Jurkat, Clone E6-1 (cell line): ENCODE results near the gene CAMK1D.

Source experiments
- DNase-seq: peaks from one replicate; pipeline ENCODE4 v3.0.0-alpha.2; 2011; ENCODE audit warnings: low read depth, low spot score
- H3K4me3 ChIP-seq: 2 replicates; pipeline ENCODE4 v1.5.1; 2011; ENCODE audit warnings: mild to moderate bottlenecking, low read length, control low read depth, moderate library complexity

Gene CAMK1D

DNA sequence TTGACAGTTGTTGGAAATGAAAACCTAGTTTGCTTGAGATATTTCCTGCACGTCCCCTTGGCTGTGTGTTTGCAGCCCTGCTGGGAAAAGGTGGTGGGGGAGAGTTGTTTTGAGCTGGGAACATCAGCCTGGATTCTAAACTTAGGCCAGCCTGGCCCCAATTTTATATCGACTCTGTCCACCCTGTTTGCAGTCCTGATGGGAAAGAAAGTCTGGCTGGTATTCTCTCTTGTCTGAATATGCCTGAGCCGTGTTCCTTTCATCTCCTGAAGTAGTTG is 473.5 kb downstream of the CAMK1D start:
- DNase-seq, result no peak
- no peak overlapping the region for H3K4me3 ChIP-seq

DNA sequence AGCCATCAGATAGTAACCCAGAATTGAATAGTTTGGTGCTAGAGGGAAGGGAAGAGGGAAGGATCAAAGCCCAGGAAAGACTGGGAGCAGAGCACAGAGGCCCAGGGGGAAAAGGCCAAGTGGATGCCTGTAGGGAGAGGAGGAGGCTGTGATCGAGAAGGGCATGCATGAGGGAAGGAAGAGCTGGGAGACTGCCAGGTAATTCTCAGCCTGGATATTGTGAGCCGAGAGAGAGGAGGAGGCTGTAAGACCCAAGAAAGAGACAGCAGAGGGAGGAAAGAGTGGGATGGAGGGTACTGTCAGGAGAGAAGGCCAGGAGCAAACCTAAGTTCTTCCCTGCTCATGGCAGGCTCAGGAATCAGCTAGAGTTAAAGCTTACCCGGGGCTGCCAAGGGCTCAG is 474.0 kb downstream of the CAMK1D start:
- H3K4me3 ChIP-seq, result no peak overlapping the region
- DNase-seq, result no peak

DNA sequence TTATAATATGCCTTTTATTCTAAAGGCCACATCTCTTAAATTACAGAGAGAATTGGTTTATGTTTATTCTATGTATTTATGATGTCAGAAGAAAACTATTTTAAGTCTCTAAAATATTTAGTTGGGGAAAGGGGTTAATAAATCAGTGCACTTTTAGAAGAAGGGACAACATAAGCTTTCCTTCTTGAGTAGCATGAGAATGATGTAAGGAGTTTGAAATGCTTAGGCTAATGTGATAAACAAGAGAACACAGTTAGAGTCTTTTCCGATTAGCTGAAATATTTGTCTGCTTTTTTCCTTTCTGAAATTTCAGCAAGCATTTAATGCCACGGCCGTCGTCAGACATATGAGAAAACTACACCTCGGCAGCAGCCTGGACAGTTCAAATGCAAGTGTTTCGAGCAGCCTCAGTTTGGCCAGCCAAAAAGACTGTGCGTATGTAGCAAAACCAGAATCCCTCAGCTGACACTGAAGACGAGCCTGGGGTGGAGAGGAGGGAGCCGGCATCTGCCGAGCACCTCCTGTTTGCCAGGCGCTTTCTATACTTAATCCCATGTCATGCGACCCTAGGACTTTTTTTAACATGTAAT is 476.0 kb downstream of the CAMK1D start:
- DNase-seq, result no peak
- H3K4me3 ChIP-seq, result no peak overlapping the region

DNA sequence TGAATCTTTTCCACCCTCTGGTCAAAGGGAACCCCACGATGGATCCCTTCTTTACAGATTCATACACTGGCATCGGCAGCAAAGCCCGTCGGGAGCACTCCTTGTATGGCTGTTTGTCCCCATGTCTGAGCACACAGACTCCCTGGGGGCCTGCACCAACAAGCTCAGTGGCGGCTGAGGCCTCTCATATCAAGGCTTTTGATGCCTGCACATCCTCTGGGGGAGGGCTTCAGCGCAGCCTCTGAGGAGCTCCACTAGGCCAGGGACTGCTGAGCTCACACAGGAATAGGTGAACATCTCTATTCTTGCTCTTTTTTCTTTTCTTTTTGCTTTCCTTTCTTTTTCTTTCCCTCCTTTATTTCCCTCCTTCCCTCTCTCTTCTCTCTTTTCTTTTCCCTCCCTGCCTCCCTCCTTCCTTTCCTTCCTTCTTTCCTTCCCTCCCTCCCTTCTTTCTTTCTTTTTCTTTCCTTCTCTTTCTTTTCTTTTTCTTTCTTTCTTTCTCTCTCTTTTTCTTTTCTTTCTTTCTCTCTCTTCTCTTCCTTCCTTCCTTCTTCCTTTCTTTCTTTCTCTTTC is 477.5 kb downstream of the CAMK1D start:
- DNase-seq, result no peak
- H3K4me3 ChIP-seq, result no peak overlapping the region

DNA sequence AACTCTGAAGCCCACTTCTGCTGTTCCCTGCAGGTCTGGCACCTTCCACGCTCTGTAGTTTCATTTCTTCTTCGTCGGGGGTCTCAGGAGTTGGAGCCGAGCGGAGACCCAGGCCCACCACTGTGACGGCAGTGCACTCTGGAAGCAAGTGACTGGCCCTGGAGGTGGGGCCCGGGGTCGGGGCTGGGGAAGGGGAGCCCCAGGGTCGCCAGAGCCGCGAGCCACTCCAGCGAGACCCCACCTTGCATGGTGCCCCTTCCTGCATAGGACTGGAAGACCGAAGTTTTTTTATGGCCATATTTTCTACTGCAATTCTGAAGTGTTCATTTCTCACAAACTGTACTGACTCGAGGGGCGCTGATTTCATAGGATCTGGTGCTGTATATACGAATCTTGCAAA is 479.4 kb downstream of the CAMK1D start:
- DNase-seq, result no peak
- no peak overlapping the region for H3K4me3 ChIP-seq

DNA sequence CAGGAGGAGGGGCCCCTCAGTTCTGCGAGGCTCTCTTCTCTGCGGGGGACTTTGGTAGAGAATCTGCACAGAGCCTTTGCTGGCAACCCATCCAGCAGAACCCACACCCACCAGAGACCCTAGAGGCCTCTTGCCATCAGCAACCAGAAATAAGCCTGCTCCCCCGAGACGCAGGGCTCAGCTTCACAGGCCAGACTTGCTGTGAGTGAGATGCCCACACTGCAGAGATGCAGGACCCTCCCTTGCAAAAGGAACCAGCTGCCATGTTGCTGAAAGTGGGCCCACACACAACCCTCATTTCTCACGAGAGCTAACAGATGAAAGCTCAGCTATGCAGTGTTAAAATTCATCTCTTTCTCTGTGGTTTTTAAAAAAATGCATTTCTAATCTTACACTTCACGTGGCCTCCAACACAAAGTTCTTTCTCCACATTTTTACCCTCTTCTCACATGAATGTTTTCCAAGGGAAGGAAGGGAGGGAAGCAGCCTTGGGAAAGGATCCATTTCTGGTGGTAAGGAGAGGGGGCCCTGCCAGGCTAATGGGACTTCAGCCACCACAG is 480.6 kb downstream of the CAMK1D start:
- no peak for DNase-seq
- H3K4me3 ChIP-seq, result no peak overlapping the region

DNA sequence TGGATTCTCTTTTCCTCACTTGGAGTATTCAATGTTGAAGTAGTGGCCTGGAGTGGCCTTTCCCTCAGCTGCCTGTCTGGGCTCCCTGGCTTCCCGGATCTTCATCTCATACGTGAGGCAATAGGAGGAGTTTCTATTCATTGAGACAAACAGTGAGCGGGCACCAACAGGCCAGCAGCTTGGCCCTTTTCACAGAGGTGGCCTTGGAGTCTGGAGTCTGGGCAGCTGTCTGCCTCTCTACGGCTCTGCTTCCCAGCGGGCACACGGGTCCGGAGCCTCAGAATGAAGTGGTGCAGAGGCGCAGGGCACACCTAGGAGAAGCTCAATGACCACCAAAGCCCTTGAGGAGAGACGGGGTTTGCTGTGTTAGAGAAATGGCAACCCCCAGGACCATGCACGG is 482.7 kb downstream of the CAMK1D start:
- DNase-seq, result no peak
- H3K4me3 ChIP-seq, result no peak overlapping the region

DNA sequence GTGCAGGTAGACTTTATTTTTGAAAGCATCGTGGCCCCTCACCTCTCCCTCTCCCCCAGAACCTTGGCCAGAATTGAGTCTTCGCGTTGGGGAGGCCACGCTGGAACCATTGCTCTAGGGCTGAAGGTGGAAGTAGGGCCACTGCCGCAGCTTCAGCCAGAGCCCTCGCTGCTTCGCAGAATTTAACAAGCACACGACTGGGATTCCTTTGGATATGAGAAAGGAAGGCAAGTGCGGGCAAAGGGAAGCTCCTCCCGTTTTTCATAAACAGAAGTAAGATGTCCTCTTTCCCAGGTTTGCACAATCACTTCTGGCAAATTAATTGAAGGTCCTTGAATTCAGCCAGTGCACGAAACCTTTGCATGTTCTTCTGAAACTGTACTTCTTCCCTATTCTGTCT is 484.1 kb downstream of the CAMK1D start:
- DNase-seq, result no peak
- H3K4me3 ChIP-seq, result no peak overlapping the region

DNA sequence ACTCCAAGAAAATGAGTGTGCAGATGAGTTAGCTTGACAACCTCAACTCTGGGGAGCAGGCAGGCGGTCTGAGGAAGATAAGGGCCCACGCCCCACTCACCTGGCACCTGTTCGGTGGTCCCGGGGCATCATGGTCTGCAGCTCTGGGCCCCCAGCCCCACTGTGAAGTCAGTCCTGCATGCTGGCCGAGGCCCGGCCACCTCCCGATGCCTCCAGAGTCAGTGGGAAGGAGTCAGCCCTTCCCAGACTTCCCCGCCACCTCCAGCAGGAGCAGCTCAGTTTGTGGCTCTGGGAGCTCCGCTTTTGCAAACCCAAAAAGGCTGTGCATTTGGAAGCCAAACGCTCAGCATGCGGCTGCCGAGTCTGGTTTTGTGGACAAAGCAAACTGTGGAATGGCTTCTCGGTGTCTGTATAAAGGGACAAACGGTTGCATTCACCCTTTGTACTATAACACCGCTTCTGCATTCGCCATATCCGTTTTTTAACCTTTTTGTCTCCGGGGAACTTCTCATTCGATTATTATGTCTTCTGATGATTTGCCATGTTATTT is 484.8 kb downstream of the CAMK1D start:
- DNase-seq, result no peak
- no peak overlapping the region for H3K4me3 ChIP-seq

DNA sequence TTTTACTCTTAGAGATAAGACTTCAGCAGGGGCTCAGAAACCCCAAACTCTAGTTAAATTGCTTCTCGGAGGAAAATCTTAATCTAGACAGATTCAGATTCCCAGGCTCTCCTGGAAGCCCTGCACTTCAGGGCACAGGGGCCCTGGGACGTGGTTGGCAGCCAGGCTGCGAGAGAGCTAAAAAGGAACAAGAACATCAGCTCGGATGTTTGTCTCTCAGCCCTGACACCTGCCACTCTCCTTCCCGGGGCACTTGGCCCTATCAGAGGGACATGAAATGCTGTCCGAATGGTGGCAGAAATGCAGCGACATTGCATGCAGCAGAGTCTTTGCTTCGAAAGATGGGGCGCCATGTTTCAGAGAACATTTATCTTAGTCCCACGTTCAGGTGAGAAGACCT is 485.4 kb downstream of the CAMK1D start:
- no peak overlapping the region for H3K4me3 ChIP-seq
- DNase-seq, result no peak

DNA sequence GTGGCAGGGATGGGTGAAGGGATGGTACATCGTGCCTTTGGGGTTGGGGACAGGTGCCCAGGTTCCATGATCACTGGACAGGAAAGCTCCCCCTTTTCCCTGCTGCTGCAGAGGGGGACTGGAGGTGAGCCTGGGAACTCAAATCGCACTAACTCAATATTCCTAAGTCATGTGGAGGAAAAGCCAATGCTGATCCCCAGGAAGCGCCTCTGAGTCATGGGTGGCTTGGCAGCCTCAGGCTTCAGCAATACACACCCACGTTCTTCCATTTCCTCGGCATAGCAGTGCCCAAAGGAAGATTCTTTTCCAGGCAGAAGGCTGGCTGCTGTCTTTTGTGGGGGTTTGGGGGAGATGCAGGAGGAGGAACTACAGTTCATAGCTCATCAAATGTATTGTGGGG is 486.4 kb downstream of the CAMK1D start:
- H3K4me3 ChIP-seq, result no peak overlapping the region
- DNase-seq, result no peak

DNA sequence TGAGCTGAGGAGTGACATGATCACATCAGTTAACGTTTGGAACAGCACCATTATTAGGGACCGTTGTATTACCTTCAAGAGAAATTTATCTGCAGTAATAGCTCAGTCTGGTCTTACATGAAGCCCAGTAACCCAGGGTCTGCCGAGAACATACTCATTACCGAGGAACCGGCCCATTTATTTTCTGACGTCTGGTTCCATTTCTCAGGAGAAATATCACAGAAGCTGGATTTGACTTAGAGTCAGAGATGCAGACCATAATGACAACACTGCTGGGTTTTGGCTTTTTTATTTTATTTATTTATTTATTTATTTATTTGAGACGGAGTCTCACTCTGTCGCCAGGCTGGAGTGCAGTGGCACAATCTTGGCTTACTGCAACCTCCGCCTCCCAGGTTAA is 489.0 kb downstream of the CAMK1D start:
- no peak for DNase-seq
- H3K4me3 ChIP-seq, result no peak overlapping the region

DNA sequence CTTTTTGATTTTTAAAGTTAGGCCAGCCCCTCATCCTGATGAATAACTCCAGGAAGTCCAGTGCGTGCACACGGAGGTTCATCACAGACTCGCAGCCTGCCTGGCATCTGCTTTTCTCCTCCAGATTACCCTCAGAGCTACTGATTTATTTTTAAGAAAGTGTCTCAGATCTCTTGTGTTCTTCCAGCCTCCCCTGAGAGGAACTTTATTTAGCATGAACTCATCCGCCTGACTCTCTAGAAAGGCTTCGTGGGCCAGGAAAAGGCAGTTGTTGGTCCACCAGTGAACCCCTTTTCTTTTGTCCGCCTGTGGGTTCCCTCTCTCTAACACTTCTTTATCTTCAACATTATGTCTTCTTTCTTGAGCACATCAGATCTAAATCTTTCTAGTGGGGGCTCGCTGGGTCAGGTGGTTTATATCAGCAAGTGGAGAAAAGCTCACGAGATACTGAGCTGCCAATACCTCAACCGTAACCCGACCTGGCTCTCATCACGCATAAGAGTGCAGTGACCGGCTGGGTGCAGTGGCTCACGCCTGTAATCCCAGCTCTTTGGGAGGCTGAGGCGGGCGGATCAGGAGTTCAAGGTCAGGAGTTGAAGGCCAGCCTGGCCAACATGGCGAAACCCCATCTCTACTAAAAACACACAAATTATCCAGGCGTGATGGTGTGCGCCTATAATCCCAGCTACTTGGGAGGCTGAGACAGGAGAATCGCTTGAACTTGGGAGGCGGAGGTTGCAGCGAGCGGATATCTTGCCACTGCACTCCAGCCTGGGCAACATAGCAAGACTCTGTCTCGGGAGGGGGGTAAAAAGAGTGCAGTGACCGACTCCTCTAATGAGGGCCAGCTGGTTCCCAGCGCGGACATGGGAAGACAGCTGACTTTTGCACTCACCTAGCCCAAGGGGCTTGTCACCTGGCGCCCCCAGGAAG is 489.9 kb downstream of the CAMK1D start:
- DNase-seq, result no peak
- no peak overlapping the region for H3K4me3 ChIP-seq

DNA sequence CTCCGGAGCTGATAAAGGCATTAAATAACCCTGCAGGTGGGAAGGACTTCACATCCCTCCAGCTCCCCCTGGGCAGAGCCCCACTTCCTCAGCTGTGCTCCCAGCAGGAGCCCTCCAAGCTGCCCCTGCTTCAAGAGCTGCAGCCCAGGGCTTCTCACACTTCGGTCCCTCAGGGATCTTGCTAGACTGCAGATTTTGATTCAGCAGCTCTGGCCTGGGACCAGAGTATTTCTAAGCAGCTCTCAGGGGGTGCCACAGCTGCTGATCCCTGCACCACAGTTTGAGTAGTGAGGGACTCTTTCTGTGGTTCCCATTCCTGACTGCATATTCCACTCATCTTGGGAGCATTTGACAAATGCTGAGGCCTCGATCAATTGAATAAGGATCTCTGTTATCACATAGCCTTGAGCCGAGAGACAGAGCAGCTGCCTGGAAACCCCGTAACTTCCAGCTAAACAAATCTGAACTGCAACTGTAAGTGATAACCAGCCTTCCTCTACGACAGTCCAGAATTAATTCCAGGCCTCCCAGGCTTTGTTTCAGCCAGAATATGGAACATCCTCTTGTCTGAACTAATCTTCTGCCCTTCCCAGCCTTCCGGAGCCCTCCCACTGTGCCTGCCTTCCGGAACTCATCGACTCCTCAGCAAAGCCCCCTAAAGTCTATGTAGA is 490.7 kb downstream of the CAMK1D start:
- no peak overlapping the region for H3K4me3 ChIP-seq
- no peak for DNase-seq

DNA sequence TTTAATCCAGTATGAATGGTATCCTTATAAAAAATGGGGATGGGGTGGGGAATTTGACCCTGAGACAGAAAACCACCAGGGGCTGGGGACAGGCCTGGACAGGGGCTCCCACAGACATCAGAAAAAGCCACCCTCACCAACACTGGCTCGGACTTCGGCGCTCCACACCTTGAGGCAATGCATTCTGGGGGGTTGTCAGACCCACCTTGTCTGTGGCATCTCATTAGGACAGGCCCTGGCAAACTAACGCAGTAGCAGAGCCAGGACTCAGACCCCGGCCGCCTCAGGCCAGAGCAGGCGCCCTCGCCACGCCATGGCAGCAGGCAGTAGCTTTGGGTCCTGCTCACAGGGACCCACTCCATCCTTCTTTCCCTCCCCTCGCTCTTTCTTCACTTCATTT is 492.1 kb downstream of the CAMK1D start:
- no peak overlapping the region for H3K4me3 ChIP-seq
- DNase-seq, result no peak

DNA sequence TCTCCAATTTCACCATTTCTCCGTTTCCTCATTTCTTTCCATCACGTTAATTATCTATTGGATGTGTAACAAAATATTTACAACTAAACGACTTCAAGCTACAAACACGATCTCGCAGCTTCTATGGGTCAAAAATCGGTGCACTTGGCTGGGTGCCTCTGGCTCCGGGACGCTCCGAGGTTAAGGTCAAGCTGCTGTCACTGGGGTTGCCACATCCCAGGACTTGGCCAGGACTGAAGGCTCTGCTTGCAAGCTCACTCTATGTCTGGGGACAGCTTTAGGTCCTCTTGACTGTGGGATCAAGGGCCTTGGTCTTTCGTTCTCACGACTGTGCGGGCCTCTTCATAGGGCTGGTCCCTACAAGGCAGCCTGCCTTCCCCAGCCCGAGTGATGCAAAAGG is 492.5 kb downstream of the CAMK1D start:
- no peak for DNase-seq
- H3K4me3 ChIP-seq, result no peak overlapping the region

DNA sequence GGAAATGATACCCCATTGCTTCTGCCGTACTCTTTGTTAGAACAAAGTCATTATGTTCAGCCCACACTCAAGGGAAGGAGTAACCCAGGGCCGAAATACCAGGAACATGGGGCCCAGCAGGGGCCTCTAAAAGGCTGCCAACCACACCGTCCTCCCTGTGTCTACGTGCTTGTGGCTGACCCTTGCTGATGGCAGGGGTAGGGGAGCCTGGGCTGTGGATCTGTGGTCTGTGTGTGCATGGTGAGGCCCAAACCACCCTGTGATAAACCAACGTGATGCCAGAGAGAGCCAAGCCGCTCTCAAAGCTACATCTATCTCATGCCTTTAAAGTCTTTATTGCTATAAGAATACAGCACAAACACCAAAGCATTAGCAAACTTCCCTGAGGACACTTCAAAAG is 493.0 kb downstream of the CAMK1D start:
- no peak for DNase-seq
- H3K4me3 ChIP-seq, result no peak overlapping the region

DNA sequence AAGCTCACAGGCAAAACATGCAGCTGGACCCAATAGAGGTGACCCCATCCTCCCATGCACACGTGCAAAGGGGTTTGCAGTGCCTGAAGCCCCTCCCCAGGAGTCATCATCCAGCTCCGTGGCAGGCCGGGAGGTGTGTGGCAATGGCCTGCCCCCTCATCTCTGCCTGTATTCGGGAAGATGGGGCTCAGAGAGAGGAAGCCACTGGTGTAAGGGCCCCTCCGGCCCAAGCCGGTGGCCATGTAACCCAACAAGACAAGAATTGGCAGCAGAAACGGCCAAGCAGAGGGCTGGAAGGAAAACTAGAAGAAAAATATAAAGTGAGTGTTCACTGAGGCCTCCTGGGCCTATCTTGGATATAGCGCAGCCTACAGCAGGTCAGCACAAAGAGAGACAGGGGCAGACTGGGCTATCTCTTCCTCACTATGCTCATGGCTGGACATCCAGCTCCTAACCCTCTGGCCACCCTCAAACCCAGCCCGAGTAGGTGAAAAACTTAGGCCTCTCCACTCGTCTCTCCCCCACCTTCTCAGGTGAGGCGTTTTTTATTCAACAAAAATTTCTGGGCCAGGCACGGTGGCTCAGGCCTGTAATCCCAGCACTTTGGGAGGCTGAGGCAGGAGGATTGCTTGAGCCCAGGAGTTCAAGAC is 494.1 kb downstream of the CAMK1D start:
- H3K4me3 ChIP-seq, result no peak overlapping the region
- no peak for DNase-seq

DNA sequence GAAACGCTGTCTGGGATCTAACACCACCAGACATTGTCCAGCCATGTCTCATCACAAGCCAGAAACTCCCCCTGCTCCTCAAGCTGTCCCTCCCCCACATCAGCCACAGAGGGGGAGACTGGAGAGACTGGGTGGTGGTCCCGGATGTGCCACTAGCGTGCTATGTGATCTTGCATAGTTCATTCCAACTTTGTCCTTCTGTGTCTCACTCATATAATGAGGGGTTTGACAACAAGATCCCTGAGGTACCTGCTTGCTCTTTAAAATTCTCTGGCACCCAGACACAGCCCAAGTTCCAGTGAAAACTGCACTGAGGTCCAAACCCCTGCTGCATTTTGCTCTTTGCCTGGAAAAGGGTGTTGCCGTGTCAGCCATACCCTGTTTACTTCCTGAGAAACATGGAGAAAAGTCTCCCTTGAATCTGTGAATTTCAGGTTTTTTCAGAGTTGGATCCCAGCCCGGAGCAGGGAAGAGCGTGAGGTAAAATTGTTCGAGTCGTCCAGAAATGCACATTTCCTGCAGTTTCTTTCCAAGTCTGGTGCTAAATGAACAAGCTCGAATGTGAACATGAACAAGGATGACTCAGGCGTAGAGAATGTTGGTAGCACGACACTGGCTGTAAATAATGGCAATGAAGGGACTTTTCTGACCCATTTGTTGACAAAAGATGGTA is 495.6 kb downstream of the CAMK1D start:
- H3K4me3 ChIP-seq, result no peak overlapping the region
- no peak for DNase-seq
